NCI-H526 (cell line): ENCODE results near the gene SOX6.
"Not testable (repeated sequence)": the region's sequence is repeated elsewhere in the genome, so short reads cannot be mapped to it uniquely, and the experiment has no call there.

Experiments used
- DNase-seq, 2 experiments: peaks; one replicate each; lab custom pipeline; 2025; lab: John Stamatoyannopoulos, UW

The SOX6 gene

GRCh38 chr11:15930442-15931025, 425.8 kb downstream of the SOX6 start:
- no peak for DNase-seq

GRCh38 chr11:15929371-15929901, 426.9 kb downstream of the SOX6 start:
- no peak for DNase-seq

- no peak for DNase-seq
Observed at GRCh38 chr11:15927864-15928217, 428.5 kb downstream of the SOX6 start.

GRCh38 chr11:15927196-15927863, 429.0 kb downstream of the SOX6 start:
- no peak for DNase-seq

- DNase-seq, result no peak
Observed at GRCh38 chr11:15926071-15926470, 430.3 kb downstream of the SOX6 start.

GRCh38 chr11:15923183-15923582, 433.2 kb downstream of the SOX6 start:
- peak; percentile 36 to 54 for DNase-seq

- DNase-seq, result not testable (repeated sequence)
Observed at GRCh38 chr11:15922745-15923144, 433.6 kb downstream of the SOX6 start.

GRCh38 chr11:15920856-15921629, 435.3 kb downstream of the SOX6 start:
- DNase-seq, result no peak

- no peak for DNase-seq
Observed at GRCh38 chr11:15918674-15919073, 437.7 kb downstream of the SOX6 start.

GRCh38 chr11:15918212-15918611, 438.1 kb downstream of the SOX6 start:
- no peak for DNase-seq
